GM19240 (cell line): ENCODE results near the gene VAX1.
"Not testable (repeated sequence)": the region's sequence is repeated elsewhere in the genome, so short reads cannot be mapped to it uniquely, and the experiment has no call there.

Experiments used
- DNase-seq: peaks from one replicate; pipeline ENCODE4 v3.0.0; 2011; ENCODE audit warnings: low spot score; ENCODE audit not compliant: insufficient read length

VAX1 gene, protein sequence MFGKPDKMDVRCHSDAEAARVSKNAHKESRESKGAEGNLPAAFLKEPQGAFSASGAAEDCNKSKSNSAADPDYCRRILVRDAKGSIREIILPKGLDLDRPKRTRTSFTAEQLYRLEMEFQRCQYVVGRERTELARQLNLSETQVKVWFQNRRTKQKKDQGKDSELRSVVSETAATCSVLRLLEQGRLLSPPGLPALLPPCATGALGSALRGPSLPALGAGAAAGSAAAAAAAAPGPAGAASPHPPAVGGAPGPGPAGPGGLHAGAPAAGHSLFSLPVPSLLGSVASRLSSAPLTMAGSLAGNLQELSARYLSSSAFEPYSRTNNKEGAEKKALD

DNA sequence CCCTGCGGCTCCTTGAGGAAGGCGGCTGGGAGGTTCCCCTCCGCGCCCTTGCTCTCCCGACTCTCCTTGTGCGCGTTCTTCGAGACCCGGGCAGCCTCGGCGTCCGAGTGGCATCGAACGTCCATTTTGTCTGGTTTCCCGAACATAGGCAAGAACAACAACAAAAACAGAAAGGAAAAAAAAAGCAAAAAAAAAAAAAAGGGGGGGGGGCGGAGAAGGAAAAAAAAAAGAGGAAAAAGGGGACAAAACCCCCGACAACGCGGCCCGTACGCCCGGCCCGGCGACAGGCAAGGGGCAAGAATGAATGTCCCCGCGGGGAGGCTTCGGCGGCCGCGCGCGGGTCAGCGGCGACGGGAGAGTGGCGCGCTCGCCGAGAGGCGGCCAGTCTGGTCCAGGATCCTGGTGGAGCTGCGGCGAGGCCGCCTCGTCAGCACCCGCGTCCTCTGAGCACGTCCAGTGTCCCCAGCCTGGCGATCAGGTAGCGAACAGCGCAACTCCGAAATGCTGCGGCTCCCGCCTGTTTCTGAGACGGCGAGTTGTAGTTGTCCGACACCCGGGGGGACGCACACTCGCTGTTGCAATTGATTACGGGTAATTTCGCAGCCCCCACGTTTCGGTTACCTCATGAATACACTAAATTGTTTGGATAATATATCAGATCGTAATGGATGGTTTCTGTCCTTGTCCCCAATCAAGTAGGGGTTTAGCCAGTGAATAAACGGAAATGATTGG lies at the start of gene VAX1:
TSS of gene VAX1 (minus strand) at position 360 of the 732 bp plus-strand sequence. CDS start at position 146, 214 bp downstream.
- no peak for DNase-seq

DNA sequence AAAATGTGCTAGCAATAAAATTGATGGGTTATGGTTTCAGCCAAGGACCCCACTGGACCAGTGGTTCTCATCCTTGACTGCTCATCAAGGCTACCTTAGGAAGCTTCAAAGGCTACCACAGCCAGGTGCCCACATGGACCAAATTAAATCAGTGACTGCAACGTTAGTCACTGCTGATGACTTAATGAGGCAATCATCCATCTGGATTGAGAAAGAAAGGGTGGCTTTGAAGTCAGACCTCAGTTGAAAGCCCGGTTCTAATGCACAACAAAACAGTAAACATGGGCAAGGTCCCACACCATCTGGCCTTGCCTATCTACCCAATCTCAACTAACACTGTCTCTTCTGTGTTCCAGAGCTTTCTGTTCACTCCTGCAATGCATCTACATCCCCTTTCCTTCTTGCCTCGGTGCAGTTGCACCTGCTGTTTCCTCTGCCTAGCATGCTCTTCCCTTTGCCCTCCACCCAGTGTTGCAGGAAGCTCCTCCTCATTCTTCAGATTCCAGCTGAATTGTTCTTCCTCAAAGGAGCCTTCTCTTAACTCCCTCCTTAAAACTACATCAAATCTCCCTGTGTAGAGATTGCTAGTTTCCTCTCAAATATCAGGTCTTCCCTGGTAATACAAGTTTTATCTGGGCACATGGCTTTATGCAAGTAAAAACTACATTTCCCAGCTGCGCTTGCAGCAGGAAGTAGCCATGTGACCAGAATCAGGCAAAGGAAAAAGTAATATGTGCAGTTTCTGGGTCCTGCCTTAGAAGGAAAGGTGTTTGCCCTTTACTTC lies 49.0 kb upstream of the VAX1 start:
- DNase-seq = no peak

DNA sequence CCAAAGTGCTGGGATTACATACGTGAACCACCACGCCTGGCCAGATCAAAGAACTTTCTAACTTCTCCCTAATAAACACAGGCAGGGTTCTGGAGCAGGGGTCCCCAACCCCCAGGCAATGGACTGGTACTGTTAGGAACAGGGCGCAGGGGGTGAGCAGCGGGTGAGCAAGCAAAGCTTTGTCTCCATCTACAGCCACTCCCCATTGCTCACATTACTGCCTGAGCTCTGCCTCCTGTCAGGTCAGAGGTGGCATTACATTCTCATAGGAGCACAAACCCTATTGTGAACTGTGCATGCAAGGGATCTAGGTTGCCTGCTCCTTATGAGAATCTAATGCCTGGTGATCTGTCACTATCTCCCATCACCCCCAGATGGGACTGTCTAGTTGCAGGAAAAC lies 47.7 kb upstream of the VAX1 start:
- DNase-seq = not testable (repeated sequence)

DNA sequence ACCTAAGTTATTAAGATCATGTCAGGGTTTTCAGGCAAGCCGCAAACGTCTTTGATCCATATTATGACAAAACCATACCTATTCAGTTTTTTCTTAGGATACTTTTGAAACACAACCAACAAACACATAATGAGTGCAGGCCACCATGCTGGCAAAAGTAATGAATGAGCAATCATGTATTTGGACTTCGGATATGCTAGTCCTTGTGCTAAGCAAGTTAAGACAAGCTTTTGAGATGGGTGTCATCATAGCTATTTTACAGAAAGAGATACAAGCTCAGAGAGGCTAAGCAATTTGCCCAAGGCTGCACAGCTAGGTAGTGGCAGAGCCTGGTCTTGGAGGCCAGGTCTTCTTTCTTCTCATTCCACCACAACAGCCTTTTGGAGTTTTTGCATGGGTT lies 46.8 kb upstream of the VAX1 start:
- DNase-seq = no peak

DNA sequence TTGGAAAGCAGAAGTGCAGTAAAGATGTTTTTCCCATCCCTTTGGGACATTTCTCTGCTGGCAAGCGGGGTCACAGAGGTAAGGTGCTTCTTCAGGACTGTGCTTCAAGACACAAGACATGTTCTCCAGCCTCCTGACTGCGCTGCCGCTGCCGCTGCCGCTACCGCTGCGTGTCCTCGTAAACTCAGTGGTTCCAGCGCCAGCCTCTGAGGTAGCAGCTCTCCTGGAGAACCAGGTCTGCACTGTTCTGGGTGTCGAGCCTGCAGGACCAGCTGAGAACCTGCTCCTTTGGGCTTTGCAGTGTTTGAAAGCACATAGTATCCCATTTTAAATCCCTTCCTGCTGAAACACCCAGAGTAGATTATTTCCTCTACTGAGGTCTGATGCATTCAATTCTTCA lies 46.2 kb upstream of the VAX1 start:
- no peak for DNase-seq

DNA sequence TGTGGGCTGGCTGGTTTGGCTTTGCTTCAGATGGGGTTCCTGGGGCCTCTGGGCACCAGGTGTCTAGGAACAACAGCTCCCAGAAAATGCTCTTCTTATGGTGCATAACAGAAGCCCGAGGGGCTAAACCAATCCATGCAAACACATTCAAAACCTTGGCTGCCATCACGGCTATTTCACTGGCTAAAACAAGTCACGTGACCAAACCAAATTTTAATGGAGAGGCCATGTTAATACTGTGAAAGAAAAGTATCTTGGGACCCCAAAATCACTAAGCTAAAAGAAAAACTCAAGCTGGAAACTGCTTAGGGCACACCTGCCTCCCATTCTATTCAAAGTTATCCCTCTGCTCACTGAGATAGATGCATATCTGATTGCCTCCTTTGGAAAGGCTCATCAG lies 40.1 kb upstream of the VAX1 start:
- DNase-seq = no peak

DNA sequence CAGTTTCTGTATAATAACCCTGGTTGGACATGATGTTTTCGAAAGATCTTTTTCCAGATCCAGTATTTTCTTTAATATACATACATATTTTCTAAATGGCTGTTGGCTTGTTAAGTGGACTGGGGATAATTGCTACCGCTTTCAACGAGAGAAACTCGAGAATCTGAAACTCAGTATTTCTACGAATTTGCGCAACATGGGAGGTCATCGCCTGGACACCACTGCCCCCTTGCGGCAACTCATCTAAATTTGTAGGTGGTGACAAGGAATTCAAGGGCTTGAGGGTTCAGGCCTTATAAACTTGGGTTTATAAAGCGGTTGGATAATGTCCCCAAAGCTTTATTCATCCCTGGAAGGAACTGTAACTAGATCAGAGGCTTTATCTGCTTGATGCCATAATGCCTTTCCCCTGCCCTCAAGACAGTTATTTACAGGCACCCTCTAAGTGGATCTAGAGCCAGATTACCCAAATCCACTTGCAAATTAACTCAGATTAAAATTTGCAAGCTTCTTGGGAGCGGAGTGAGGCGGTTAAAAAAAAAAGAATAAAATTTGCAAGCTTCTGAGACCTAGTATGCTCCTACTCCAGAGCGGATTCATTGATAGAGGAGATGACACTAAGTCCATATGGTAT lies 37.9 kb upstream of the VAX1 start:
- peak; percentile 50 for DNase-seq

DNA sequence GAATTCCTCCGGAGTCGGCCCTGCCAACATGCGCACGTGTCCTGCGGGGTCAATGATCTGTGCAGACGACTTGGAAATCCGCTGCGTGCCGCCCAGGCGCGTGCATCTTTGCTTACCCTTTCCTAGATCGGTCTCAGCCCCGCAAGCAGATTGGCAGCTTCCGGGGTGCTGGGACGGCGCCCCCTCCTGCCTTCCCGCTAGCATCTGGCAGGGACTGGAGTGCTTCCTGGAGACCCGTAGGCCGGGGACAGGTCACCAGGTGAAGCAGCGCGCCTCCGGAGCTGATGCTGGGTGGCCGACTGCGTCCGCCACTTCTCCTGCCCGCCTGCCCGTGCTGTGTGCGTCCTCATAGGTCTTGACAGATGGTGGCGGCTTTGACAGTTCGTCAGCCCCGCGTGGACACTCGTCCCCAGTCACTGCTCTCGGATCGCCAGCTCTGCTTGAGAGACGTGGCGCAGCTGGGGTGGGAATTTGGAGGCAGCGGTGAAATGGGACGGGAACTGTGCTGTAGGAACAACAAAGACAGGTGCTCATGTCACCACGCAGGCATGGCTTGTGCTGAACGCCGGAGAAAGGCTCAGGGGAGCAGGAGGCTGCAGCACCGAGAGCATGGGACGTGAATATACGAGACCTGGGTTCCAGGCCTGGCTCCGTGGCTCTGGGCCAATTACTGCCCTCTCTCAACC lies 37.3 kb upstream of the VAX1 start:
- DNase-seq = no peak

DNA sequence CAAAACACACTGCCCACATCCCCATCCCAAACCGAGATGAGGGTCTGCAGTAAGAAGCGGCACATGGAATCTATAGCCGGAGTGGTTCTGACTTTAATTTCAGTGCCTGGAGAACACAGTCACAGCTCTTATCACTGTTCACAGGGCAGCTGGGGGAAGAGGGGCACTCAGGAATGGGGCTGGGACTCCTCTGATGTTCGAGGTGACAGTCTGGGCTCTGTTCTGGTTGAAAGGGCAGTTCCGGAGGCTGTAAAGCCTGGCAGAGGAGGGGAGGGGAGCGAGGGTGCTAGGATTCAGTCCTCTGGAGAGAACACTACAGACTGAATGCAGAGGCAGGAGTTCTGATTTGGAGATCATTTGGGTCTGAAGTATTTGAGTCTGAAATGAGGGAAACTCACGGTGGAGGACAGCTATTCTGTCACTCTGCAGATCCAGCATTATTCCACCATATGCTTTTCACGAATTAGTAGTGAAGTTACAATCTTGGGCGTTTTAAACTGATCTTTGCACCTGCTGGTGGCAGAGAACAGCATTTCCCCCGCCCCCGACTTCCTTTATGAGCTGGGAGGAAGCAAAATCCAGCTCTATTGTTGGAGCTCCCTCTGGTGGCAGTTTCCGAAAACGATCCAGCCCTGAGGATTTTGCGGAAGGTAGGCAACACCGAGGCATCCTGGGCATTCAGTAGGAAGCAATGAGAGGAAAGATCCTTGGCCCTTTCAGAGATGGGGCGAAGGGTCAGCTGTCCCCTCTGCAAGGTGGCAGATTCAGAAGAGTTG lies 36.6 kb upstream of the VAX1 start:
- DNase-seq = peak; percentile 72

DNA sequence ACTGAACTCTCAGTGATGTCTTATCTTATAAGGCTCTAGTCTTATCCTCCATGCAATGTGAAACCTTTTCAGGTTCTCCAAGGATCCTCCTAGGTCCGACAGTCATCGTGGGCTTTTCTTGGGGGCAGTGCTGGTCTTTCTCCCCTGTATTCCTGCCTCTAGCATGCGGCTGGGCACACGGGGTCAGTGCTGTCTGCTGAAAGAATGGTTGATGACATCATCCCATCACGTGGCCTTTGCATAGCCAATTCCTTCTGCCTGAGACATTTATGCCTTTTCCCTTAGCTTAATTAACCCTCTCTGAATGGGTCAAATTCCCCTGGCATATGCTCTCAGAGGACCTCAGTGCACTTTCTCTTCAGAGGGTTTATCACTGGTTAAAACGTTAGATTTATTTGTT lies 32.2 kb upstream of the VAX1 start:
- no peak for DNase-seq

DNA sequence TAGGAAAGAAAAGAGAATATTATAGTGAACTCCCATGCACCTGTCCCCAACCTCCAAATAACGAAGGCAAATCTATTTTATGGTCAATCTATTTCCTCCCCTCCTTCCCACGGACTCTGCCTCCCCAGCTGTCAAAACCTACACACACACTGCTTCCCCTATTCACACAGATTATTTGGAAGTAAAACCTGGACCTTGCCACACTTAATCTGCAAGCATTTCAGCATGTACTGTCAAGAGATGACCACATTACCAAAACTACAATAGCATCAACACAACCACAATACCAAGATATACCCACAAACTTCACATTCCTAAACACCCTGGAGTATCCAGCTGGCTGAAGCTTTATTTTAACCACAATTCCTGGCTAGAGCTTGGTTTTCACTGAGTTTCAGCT lies 31.4 kb upstream of the VAX1 start:
- DNase-seq = no peak

DNA sequence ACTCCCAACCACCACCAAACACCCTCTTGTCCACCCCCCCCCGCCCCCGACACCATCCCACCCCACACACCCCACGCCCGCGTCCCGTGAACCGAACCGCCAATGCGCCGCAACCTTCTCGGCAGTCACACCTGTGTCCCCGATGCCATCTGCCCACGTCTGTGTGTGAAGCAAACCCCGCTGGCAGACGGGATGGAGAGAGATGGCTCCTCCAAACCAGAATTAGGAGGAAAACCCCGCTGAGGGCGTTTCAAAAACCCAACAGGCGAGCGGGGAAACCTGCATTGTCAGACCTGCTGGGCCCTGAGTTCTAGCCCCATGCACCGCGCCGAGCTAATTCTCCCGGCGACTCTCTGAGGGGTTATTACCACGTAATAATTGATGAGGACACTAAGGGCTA lies 30.7 kb upstream of the VAX1 start:
- no peak for DNase-seq

DNA sequence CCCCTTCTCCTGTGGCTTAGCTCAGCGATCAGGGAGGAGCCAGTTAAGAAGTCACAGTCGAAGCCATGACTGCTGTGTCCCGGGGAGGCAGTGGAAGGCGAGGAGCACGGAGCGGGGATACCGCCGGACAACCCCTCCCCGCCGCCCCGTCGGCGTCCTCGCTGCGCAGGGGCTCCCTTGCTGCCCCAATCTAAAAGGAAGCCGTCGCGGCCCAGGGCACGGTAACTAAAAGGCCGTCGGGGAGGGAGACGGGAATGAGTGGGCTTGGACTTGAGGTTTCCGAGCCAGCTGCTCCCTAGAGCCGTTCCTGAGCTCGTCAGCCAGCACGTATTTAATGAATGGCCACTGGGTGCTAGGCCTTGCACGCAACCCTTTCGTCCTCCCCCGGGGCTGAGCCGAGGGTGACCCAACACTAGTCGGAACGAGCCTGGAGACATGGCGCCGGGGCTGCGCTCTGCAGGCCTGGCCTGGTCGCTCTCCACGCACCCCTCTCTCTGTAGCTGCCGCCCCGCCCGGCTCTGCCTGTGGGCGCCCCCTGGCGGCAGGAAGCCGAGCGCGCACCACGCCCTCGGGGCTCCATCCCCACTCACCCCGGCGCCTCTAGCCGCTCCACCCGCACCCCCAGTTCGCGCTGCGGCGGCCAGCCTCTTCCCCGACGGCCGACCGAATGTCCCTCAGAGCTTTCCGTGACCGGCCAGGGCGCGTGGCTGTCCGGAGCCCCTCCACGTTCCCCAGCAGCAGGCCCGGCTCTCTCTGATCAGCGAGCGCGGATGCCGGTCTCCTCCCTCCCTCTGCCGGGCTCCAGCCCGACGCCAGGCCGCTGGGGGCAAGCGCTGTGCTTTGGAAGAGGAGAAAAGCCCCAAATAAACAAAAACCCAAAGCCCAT lies 30.0 kb upstream of the VAX1 start:
- peak; percentile 40 for DNase-seq

DNA sequence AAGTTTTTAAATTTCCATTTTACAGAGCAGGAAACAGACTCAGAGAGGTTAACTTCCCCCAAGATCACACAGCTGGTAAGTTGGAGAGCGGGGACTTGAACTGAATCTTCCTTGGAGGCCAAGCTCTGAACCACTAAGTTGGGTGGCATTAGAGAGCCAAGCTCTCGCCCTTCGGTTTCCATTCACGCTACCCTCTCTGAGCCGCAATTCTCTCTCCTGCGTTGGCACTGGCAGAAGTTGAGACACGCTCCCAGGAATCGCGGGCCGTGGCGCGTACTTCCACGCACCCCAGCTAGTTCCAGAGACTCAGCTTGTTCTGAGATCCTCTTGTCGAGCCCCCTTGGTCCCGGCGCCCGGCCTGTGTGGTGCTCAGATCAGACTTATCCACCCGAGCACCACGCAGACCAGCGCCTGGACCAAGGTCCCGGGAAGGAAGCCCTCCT lies 29.3 kb upstream of the VAX1 start:
- no peak for DNase-seq

DNA sequence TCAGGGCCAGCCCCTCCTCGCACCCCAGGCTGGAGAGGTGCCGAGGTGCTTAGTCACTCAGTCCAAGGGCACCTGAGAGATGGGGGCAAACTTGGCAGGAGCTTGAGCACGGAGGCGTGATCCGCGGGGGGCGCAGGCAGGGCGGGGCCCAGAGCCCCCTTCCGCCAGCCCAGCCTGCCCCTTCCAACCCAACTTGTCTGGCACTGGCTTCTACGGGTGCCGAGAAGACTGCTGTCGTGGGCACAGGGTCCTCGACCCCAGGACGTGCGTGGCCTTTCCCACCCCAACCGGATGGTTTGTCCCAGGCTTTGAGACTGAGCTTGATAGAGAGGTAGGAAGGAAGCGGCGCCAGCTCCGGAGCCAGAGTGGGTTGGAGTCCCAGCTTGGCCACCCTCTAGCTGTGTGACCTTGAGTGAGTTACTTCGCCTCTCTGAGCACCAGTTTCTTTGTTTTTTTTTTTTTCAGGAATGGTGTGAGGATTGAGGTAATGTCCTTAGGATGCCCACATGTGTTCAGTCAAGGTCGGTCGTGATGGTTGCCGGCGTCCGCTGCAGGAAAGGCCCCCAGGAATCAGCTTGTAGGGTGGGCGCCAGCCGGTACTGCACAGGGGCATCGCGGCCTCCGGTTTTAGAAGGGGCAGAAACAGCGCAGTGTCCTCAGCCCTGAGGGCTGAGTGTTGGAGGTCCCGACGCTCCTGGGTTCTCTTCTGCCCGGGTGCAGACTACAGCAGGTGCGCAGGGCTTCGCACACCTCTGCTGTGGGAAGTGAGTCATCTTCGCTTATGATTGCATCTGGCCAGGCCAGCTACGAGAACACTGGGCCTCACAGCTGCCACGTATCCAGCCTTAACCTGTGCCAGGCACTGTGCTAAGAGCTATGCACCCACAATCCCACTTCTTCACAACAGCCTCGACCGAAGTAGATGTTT lies 28.6 kb upstream of the VAX1 start:
- no peak for DNase-seq

DNA sequence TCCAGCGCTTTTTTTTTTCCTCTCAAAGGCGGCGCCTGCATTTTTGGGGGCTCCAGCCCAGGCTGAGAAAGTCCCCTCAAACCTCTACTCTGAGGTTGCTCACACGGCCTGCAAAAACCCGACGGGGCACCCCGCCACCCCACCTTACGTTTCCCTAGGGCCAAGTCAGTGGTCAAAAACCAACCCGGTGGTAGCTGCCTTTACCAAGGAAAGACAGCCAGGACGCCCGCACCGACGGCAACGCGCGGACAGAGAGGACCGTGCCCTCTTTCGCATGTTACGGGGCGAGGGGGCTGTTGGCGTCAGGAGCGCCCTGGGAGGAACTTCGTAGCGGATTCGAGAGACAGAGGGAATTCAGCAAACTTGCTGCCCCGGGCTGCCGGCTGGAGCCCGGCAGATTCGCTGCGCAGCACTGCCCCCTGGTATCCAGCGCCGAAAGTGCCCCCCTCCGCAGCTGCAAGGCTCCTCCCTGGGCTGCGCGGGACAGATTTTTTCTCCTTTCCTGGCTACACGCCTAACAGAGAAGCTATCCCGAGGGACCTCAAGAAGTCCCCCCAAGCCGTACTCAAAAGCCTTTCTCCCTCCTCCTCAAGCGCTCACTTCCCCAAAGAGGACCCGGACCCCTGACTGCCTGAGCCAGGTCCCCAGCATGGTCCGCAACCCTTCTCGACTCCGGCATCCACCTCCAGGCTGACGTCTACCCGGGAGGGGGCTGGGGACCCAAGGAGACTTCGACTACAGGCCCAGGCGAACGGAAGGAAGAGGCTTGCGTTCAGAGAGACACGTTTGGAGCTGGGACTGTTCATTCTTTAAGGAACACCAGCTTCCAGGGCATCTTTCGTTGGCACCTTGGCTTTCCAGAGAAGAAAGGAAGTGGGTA lies 27.7 kb upstream of the VAX1 start:
- DNase-seq = no peak
